ENCODE data around the gene ASB3. TPM values are rescaled to one million over a fixed set of nuclear protein-coding genes. Genes with fewer than 3 reads are reported as not detected.

ASB3 gene
- total RNA-seq, 1 experiment from 2014 or later: 23.1 TPM

- Histone ChIP-seq H3T11ph (ENCODE audit: low read length) (no peak overlapping the region), H3K79me1 (ENCODE audit: insufficient read depth, low read depth, low read length, poor library complexity, severe bottlenecking) (no peaks in the 10 kb centered on the region), H3K23me2 (ENCODE audit: insufficient read length, low read depth, low read length, poor library complexity, severe bottlenecking) (no peaks in the 10 kb centered on the region), H2AFZ (ENCODE audit: low read length) (no peak overlapping the region), H3K4me1 (ENCODE audit: insufficient read depth, low read length) (no peaks in the 10 kb centered on the region), H4K91ac (ENCODE audit: insufficient read length, low read depth, low read length) (no peak overlapping the region), H2BK120ac (ENCODE audit: low read depth, low read length, poor library complexity, severe bottlenecking) (no peak overlapping the region), H2BK5ac (ENCODE audit: insufficient read length, low read length) (no peak overlapping the region), H3K79me2 (ENCODE audit: insufficient read depth, low read length) (no peaks in the 10 kb centered on the region), H2BK12ac (ENCODE audit: insufficient read length, low read depth, low read length) (no peak overlapping the region), H2BK20ac (ENCODE audit: low read depth, low read length, poor library complexity, severe bottlenecking) (no peak overlapping the region), H4K5ac (ENCODE audit: insufficient read length, low read depth, low read length) (no peak overlapping the region), H2AK5ac (ENCODE audit: insufficient read length, low read length) (no peak overlapping the region), H2BK15ac (ENCODE audit: low read depth, low read length) (no peak overlapping the region), H4K8ac (replicated peaks; ENCODE audit: insufficient read length, low read depth, low read length) (no peak overlapping the region), H3K4ac (ENCODE audit: low read depth, low read length) (no peak overlapping the region), H3K9me3 (ENCODE audit: control insufficient read depth, low read depth, low read length) (no peaks in the 10 kb centered on the region), H3K27ac (ENCODE audit: insufficient read length, low read depth, low read length) (no peak overlapping the region), H4K20me1 (ENCODE audit: control insufficient read depth, insufficient read depth, insufficient read length) (no peaks in the 10 kb centered on the region), H3K14ac (ENCODE audit: insufficient read depth, low read length) (no peak overlapping the region), H3K9ac (ENCODE audit: extremely low read depth, insufficient read length, low read length) (no peak overlapping the region), H3K18ac (ENCODE audit: insufficient read length, low read depth, low read length) (no peak overlapping the region), H3K4me2 (ENCODE audit: insufficient read depth, insufficient read length, low read length) (no peak overlapping the region), H3K23ac (ENCODE audit: insufficient read length, low read depth, low read length) (no peak overlapping the region), H3K27me3 (ENCODE audit: insufficient read depth, low read length) (no peaks in the 10 kb centered on the region), H3K56ac (ENCODE audit: insufficient read length, low read depth, low read length) (no peak overlapping the region)
- H3K27me3 Mint-ChIP-seq (ENCODE audit: low read depth): no peaks in the 10 kb centered on the region
- no peak overlapping the region for H3K27ac Mint-ChIP-seq
- TF ChIP-seq, protein P1, sequence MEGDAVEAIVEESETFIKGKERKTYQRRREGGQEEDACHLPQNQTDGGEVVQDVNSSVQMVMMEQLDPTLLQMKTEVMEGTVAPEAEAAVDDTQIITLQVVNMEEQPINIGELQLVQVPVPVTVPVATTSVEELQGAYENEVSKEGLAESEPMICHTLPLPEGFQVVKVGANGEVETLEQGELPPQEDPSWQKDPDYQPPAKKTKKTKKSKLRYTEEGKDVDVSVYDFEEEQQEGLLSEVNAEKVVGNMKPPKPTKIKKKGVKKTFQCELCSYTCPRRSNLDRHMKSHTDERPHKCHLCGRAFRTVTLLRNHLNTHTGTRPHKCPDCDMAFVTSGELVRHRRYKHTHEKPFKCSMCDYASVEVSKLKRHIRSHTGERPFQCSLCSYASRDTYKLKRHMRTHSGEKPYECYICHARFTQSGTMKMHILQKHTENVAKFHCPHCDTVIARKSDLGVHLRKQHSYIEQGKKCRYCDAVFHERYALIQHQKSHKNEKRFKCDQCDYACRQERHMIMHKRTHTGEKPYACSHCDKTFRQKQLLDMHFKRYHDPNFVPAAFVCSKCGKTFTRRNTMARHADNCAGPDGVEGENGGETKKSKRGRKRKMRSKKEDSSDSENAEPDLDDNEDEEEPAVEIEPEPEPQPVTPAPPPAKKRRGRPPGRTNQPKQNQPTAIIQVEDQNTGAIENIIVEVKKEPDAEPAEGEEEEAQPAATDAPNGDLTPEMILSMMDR (conservative IDR thresholded peaks at IDR 0.05): peak; percentile 64
- H3K36me3 Mint-ChIP-seq (ENCODE audit: insufficient read depth in 1 of 3, low read depth in 3 of 3): peaks cover 28 to 46% (median 38%) of the 10 kb centered on the region in 3 experiments
- DNase-seq: no peak
- H3K4me1 Mint-ChIP-seq: no peaks in the 10 kb centered on the region
- peaks cover 10 to 15% of the 10 kb centered on the region in 2 experiments; a peak in 3 of 5 replicates for H3K9me3 Mint-ChIP-seq
- H3K4me3 Mint-ChIP-seq: no peak overlapping the region
Measured at GRCh38 chr2:53715568-53715967, 71.2 kb downstream of the ASB3 start.

Measured in H9 (cell line).